Astrocyte of the cerebellum (primary cell): ENCODE data around the gene CRIP1.
A peak's percentile ranks its signal among the peaks of the same experiment; 100 is the strongest.

ENCODE experiments used
- DNase-seq: peaks from one replicate; pipeline ENCODE4 v3.0.0-alpha.2; 2011; ENCODE audit warnings: low read depth
- H3K4me3 ChIP-seq: 2 replicates; pipeline ENCODE4 v1.5.1; 2011; ENCODE audit warnings: mild to moderate bottlenecking, low read depth, low read length, moderate library complexity
- in situ Hi-C: cut with HindIII; loops from 2 replicates; pipeline ENCODE4 v1.10.0; 2017; ENCODE audit warnings: low sequenced_read_pairs
- TF ChIP-seq, protein P1 (sequence below): IDR thresholded peaks from 2 replicates; pipeline ENCODE4 v1.5.1; 2012; ENCODE audit warnings: low read length, low read depth, moderate library complexity, mild to moderate bottlenecking; ENCODE audit errors: missing control alignments

CRIP1 gene

DNA sequence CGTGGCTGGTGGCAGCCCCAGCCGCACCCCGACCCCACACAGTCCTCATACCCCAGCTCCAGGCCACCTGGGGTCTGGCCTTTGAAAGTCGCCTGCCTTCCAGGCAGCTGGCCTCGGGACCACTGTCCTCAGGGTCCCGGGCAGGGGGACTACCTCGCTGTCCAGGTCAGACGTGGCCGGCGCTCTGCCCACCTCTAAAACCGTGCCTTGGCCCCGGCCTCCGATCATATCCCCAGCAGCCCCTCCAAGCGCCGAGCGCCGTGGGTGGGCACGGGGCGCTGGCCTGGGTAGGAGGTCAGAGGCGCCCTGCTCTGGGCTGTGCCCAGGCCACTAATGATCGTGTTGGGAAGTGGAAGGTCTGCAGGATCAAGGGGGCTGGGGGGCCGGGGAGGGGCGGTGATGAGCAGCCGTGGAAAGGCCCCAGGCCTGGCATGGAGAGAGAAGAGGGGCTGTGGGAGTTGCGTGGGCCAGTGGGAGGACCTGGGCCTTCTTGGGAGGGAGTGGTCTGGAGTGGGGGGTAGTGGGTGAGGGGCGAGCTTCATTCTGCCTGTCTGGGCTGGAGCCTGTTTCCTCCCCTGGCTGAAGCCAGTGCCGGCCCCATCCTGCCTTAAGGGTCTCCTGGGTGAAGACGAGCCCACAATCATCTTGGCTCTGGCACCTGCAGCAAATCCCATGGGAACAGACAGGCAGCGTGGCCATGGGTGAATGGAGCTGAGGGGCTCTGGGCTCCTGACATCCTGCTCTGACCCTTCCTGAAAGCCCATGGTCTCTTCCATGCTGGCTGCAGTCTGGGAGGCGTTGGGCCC lies 44.6 kb downstream of the CRIP1 start:
- TF ChIP-seq, protein P1, sequence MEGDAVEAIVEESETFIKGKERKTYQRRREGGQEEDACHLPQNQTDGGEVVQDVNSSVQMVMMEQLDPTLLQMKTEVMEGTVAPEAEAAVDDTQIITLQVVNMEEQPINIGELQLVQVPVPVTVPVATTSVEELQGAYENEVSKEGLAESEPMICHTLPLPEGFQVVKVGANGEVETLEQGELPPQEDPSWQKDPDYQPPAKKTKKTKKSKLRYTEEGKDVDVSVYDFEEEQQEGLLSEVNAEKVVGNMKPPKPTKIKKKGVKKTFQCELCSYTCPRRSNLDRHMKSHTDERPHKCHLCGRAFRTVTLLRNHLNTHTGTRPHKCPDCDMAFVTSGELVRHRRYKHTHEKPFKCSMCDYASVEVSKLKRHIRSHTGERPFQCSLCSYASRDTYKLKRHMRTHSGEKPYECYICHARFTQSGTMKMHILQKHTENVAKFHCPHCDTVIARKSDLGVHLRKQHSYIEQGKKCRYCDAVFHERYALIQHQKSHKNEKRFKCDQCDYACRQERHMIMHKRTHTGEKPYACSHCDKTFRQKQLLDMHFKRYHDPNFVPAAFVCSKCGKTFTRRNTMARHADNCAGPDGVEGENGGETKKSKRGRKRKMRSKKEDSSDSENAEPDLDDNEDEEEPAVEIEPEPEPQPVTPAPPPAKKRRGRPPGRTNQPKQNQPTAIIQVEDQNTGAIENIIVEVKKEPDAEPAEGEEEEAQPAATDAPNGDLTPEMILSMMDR = no peak
- H3K4me3 ChIP-seq = no peak overlapping the region
- no peak for DNase-seq
- in situ Hi-C loops = no loop called here

DNA sequence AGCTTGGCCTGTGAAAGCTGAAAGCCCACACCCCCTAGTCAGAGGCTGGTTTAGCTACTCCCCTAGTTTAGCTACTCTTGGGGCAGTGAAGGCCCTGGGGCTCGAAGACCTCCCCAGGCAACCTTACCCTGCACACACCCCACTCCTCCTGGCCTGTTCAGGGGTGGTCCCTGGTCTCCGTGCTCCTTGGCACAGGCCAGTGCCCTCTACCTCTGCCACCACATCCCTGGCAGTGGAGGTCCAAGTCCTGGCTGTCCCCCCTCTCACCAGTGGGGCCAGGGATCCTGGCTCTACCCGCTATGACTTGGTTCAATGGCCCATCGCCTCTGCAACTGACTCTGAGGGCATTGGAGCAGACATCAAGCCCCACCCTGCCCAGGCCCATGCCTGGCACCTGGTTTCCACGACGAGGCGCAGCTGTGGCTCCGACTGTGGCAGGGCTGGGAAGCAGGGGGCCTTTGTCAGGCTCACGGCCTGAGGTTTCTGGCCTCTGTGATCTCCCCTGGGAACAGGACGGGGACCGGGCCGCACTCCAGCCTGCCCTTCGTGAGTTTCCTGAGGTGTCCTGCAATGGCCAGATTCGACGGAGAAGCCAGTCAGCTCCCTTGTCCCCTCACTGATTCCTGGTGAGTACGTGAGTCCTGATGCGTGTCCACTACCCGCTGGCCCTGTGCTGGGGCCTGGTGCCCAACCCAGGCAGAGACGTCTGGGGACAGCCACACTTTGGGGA lies 45.4 kb downstream of the CRIP1 start:
- DNase-seq = no peak
- in situ Hi-C loops = no loop called here
- TF ChIP-seq, protein P1 = no peak
- no peak overlapping the region for H3K4me3 ChIP-seq

DNA sequence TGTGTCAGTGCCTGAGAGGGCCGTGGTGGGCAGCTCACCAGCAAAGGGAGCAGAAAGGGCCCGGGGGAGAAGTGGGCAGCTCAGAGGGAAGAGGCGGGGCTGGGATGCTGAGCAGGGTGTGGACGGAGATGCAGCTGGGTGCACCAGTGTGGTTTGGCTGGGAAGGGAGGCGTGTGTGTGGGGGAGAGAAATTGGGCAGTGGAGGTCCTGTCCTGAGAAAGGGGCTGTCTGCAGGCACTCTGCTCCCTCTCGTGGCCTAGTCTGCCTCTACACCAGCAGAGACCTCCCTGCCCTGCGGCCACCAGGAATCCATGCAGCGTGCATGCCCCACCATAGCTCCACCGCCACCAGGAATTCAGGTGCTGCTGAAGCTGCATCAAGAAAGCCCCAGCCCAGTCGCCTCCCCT lies 46.1 kb downstream of the CRIP1 start:
- in situ Hi-C loops = no loop called here
- TF ChIP-seq, protein P1 = peak; percentile 39
- DNase-seq = no peak
- no peak overlapping the region for H3K4me3 ChIP-seq

DNA sequence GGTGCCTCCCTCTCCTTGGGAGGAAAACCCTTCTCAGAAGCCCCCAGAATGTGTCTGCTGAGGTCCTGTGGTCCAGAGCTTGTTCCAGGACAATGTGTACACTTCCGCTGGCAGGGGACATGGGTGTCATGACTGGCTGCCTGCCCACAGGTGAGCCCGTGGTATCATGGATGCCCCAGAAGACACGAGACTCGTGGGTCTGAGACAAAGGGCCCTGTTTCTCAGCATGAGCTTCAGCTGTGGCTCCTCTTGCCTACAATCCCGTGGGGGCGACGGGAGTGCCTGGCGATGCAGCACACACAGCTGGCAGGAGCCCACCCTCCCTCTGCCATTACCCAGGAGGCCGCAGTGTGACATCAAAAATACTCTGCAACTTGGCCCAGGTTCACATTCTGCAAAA lies 46.7 kb downstream of the CRIP1 start:
- DNase-seq = no peak
- TF ChIP-seq, protein P1 = no peak
- in situ Hi-C loops = no loop called here
- H3K4me3 ChIP-seq = no peak overlapping the region

DNA sequence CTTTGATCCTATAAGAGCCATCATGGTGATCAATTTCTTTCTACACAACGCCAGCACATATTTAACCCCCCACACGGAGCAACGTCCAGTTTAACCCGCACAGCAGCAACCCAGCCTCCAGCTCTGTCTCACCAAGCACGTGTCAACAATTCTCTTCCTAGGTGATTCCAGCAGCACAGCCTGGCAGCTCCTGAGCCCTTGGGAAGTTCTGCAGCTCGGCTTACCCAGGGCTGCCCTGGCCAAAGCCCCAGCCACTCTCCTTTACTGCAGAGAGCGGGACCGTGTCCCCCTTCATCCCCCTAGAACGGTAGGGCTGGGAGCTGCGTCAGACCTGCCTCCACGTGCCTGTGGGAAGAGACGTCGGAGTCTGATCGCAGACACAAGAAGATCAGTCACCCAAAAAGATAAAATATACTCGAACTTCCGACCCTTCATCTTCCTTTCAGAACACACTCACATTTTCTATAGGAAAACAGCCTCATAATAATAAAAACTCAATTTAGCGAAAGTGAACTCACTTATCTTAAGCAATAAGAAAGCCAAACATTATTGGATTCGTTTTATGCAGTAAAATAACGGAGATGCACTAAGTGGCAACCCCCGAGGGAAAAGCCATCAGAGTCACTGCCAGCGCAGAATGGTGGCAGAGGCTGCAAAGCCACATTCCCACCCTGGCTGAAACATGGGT lies 47.3 kb downstream of the CRIP1 start:
- TF ChIP-seq, protein P1 = no peak
- in situ Hi-C loops = no loop called here
- DNase-seq = no peak
- H3K4me3 ChIP-seq = no peak overlapping the region

DNA sequence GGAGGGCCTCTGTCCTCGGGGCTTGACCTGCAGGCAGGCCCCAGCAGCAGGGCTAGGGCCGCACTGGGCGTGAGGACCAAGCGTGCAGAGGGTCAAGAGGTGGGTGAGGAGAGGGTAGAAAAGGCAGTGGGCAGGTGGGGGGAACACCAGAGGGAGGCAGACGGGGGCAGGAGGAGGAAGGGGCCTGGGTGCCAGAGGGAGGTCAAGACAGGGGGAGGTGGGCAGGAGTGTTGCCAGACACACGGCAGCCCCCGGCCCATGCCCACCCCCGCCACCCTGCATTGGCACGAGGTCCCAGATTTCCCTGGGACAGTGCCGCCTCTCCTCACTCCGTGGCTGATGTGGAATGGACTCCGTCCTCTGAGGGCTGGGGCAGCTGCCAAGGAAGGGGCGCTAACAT lies 47.9 kb downstream of the CRIP1 start:
- DNase-seq = no peak
- no peak overlapping the region for H3K4me3 ChIP-seq
- in situ Hi-C loops = no loop called here
- TF ChIP-seq, protein P1 = no peak
